ENCODE results near the gene QRICH2.
"Not testable (repeated sequence)": the region's sequence is repeated elsewhere in the genome, so short reads cannot be mapped to it uniquely, and the experiment has no call there.

The QRICH2 gene

GRCh38 chr17:76350463-76350862 lies 42.4 kb upstream of the QRICH2 start:
- Histone ChIP-seq H3K4me3 (ENCODE audit: severe bottlenecking) (no peak overlapping the region), H3K27me3 (ENCODE audit: insufficient read depth, poor library complexity, severe bottlenecking) (no peaks in the 10 kb centered on the region), H3K36me3 (ENCODE audit: low read depth) (peaks cover 32% of the 10 kb centered on the region), H3K9me3 (ENCODE audit: severe bottlenecking) (no peaks in the 10 kb centered on the region), H3K4me1 (ENCODE audit: insufficient read depth, poor library complexity, severe bottlenecking) (peaks cover 6% of the 10 kb centered on the region), H3K27ac (ENCODE audit: poor library complexity, severe bottlenecking) (no peak overlapping the region)
- DNase-seq (ENCODE audit: low spot score) (no peak), ATAC-seq (ENCODE audit: low read depth) (no peak)
- TF ChIP-seq CTCF (IDR thresholded peaks at IDR 0.05; ENCODE audit: poor library complexity, severe bottlenecking): no peak

GRCh38 chr17:76346936-76347335 lies 38.9 kb upstream of the QRICH2 start:
- ATAC-seq (ENCODE audit: low read depth); H3K9me3 ChIP-seq (ENCODE audit: severe bottlenecking); H3K27me3 ChIP-seq (ENCODE audit: insufficient read depth, poor library complexity, severe bottlenecking); H3K4me1 ChIP-seq (ENCODE audit: insufficient read depth, poor library complexity, severe bottlenecking); H3K27ac ChIP-seq (ENCODE audit: poor library complexity, severe bottlenecking); H3K4me3 ChIP-seq (ENCODE audit: severe bottlenecking): not testable (repeated sequence)
- DNase-seq (ENCODE audit: low spot score): peak; percentile 49
- peaks cover 54% of the 10 kb centered on the region for H3K36me3 ChIP-seq (ENCODE audit: low read depth)

- ATAC-seq (ENCODE audit: low read depth) (no peak), DNase-seq (ENCODE audit: low spot score) (peak; percentile 46)
- Histone ChIP-seq H3K27ac (ENCODE audit: poor library complexity, severe bottlenecking) (no peak overlapping the region), H3K9me3 (ENCODE audit: severe bottlenecking) (no peaks in the 10 kb centered on the region), H3K4me1 (ENCODE audit: insufficient read depth, poor library complexity, severe bottlenecking) (no peaks in the 10 kb centered on the region), H3K4me3 (ENCODE audit: severe bottlenecking) (no peak overlapping the region), H3K36me3 (ENCODE audit: low read depth) (peaks cover 56% of the 10 kb centered on the region), H3K27me3 (ENCODE audit: insufficient read depth, poor library complexity, severe bottlenecking) (no peaks in the 10 kb centered on the region)
- no peak for TF ChIP-seq CTCF (IDR thresholded peaks at IDR 0.05; ENCODE audit: poor library complexity, severe bottlenecking)
These were observed 37.4 kb upstream of the QRICH2 start for GRCh38 chr17:76345377-76345974.

- no peak for TF ChIP-seq CTCF (IDR thresholded peaks at IDR 0.05; ENCODE audit: poor library complexity, severe bottlenecking)
- no peak for ATAC-seq (ENCODE audit: low read depth)
- Histone ChIP-seq H3K27ac (ENCODE audit: poor library complexity, severe bottlenecking) (no peak overlapping the region), H3K9me3 (ENCODE audit: severe bottlenecking) (no peaks in the 10 kb centered on the region), H3K36me3 (ENCODE audit: low read depth) (peaks cover 54% of the 10 kb centered on the region), H3K4me3 (ENCODE audit: severe bottlenecking) (no peak overlapping the region), H3K4me1 (ENCODE audit: insufficient read depth, poor library complexity, severe bottlenecking) (no peaks in the 10 kb centered on the region), H3K27me3 (ENCODE audit: insufficient read depth, poor library complexity, severe bottlenecking) (no peaks in the 10 kb centered on the region)
- DNase-seq (ENCODE audit: low spot score): peak; percentile 21
These were observed 35.0 kb upstream of the QRICH2 start for GRCh38 chr17:76343106-76343505.

- DNase-seq (ENCODE audit: low spot score) (no peak), ATAC-seq (ENCODE audit: low read depth) (no peak)
- Histone ChIP-seq H3K9me3 (ENCODE audit: severe bottlenecking) (no peaks in the 10 kb centered on the region), H3K4me1 (ENCODE audit: insufficient read depth, poor library complexity, severe bottlenecking) (no peaks in the 10 kb centered on the region), H3K4me3 (ENCODE audit: severe bottlenecking) (no peak overlapping the region), H3K27ac (ENCODE audit: poor library complexity, severe bottlenecking) (no peak overlapping the region), H3K36me3 (ENCODE audit: low read depth) (peaks cover 48% of the 10 kb centered on the region), H3K27me3 (ENCODE audit: insufficient read depth, poor library complexity, severe bottlenecking) (no peaks in the 10 kb centered on the region)
- no peak for TF ChIP-seq CTCF (IDR thresholded peaks at IDR 0.05; ENCODE audit: poor library complexity, severe bottlenecking)
These were observed 33.2 kb upstream of the QRICH2 start for GRCh38 chr17:76341301-76341700.
